ENCODE measurements around the gene PITPNM3.

- TF ChIP-seq POLR2AphosphoS5 (IDR thresholded peaks at IDR 0.05): no peak
- TF ChIP-seq CTCF (IDR thresholded peaks at IDR 0.05): no peak
- TF ChIP-seq POLR2A (IDR thresholded peaks at IDR 0.05): no peak
- no peak for TF ChIP-seq EP300 (IDR thresholded peaks at IDR 0.05; ENCODE audit: low read depth)
These were observed 31.8 kb upstream of the PITPNM3 start for GRCh38 chr17:6588165-6588564.

Data from transverse colon (tissue), 4 donors.